ENCODE data around the gene HS6ST1.

DNA sequence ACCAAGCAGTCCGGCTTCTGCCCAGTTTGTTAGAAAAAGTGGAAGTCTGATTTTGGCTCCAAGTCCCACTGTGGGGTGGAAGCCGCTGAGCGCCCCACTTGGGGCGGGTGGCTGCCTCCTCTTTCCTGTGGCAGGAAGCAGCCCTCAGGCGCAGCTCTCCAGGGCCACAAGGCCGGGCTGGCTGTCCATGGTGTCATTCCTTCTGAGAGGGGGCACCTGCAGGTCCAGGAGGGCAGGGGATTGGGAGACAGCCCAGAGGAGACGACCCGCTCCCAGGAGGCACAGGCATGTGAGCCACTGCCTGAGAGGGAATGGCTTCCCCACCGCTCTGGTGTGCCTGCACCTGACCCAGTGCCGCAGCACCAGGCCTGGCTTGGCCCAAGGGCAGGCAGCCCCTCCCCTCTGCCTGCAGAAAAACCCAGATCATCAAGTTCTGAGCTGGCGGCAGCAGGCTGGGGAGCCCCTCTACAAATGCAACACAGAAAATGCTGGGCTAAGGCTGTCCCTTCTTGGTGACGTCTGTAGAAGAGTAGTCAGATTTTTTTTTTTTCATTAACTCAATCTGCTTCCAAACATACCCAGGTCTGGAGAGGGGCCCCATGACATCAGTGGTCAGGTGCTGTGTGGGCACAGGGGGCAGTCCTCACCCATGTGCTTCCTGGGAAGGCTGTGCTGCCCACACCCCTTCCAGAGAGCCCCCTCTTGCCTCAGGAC is 38.4 kb downstream of the HS6ST1 start:
- TF ChIP-seq, protein P1, sequence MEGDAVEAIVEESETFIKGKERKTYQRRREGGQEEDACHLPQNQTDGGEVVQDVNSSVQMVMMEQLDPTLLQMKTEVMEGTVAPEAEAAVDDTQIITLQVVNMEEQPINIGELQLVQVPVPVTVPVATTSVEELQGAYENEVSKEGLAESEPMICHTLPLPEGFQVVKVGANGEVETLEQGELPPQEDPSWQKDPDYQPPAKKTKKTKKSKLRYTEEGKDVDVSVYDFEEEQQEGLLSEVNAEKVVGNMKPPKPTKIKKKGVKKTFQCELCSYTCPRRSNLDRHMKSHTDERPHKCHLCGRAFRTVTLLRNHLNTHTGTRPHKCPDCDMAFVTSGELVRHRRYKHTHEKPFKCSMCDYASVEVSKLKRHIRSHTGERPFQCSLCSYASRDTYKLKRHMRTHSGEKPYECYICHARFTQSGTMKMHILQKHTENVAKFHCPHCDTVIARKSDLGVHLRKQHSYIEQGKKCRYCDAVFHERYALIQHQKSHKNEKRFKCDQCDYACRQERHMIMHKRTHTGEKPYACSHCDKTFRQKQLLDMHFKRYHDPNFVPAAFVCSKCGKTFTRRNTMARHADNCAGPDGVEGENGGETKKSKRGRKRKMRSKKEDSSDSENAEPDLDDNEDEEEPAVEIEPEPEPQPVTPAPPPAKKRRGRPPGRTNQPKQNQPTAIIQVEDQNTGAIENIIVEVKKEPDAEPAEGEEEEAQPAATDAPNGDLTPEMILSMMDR (IDR thresholded peaks at IDR 0.05): no peak
- no peak for TF ChIP-seq POLR2A (IDR thresholded peaks at IDR 0.05)

Measured in testis (tissue), 2 donors.